SU-DHL-6 (cell line): ENCODE results near the gene PMP22.

Experiments used
- H2AFZ ChIP-seq: fragments of 200-600 bp; sonication (generic); 2 replicates; pipeline ENCODE4 v1.6.1; 2014; ENCODE audit warnings: low read depth, mild to moderate bottlenecking, moderate library complexity, mixed read lengths, antibody characterized with exemption, low read length; ENCODE audit not compliant: severe bottlenecking
- H3F3A ChIP-seq: fragments of 200-600 bp; shearing (Covaris generic); 2 replicates; pipeline ENCODE4 v1.6.0; 2016; ENCODE audit warnings: antibody characterized with exemption, mild to moderate bottlenecking; ENCODE audit not compliant: insufficient read depth
- H3K27ac ChIP-seq: fragments of 200-600 bp; sonication (generic); 2 replicates; pipeline ENCODE4 v1.5.1; 2016; ENCODE audit warnings: low read depth, mild to moderate bottlenecking, low read length, moderate library complexity, mixed read lengths
- H3K27me3 ChIP-seq: fragments of 200-600 bp; sonication (generic), shearing (Covaris generic); 2 replicates; pipeline ENCODE4 v1.6.0; 2014; ENCODE audit warnings: mild to moderate bottlenecking, low read length
- H3K36me3 ChIP-seq: fragments of 200-600 bp; sonication (generic); 2 replicates; pipeline ENCODE4 v1.6.1; 2014; ENCODE audit warnings: mild to moderate bottlenecking, low read length, mixed read lengths
- H3K4me2 ChIP-seq: fragments of 300-600, 200-600 bp; shearing (Covaris generic), sonication (generic); 2 replicates; pipeline ENCODE4 v1.6.0; 2014; ENCODE audit warnings: low read length, low read depth, mild to moderate bottlenecking; ENCODE audit not compliant: poor library complexity, severe bottlenecking
- H3K4me3 ChIP-seq: fragments of 200-600 bp; sonication (generic); 2 replicates; pipeline ENCODE4 v1.5.1; 2014; ENCODE audit warnings: antibody characterized with exemption, low read length, mild to moderate bottlenecking, mixed read lengths; ENCODE audit not compliant: insufficient read depth, poor library complexity, severe bottlenecking
- H3K79me2 ChIP-seq: fragments of 200-600 bp; sonication (generic); 2 replicates; pipeline ENCODE4 v1.6.1; 2014; ENCODE audit warnings: mild to moderate bottlenecking, low read length, moderate library complexity; ENCODE audit not compliant: insufficient read depth
- H3K9ac ChIP-seq: fragments of 200-600 bp; sonication (generic); 2 replicates; pipeline ENCODE4 v1.7.0; 2014; ENCODE audit warnings: mild to moderate bottlenecking, low read length
- H3K9me2 ChIP-seq: fragments of 200-600 bp; sonication (generic); replicated peaks from 2 replicates; pipeline ENCODE4 v1.6.1; 2014; ENCODE audit warnings: low read length; ENCODE audit not compliant: insufficient read depth
- H3K9me3 ChIP-seq: fragments of 200-600 bp; sonication (generic); 2 replicates; pipeline ENCODE4 v1.6.1; 2014; ENCODE audit warnings: low read length, mixed read lengths; ENCODE audit not compliant: insufficient read depth
- H4K20me1 ChIP-seq: fragments of 200-600 bp; sonication (generic); 2 replicates; pipeline ENCODE4 v1.6.1; 2014; ENCODE audit warnings: low read depth, mild to moderate bottlenecking, antibody characterized with exemption, low read length, moderate library complexity, mixed read lengths
- EZH2phosphoT487 ChIP-seq: fragments of 200-600 bp; sonication (generic), shearing (Covaris generic); conservative IDR thresholded peaks from 2 replicates; pipeline ENCODE4 v1.6.1; 2018; ENCODE audit warnings: mild to moderate bottlenecking, antibody characterized with exemption, low read length, moderate library complexity, mixed read lengths
- TF ChIP-seq, protein P1 (sequence below): fragments of 200-600 bp; sonication (generic); IDR thresholded peaks from one replicate; pipeline ENCODE4 v1.5.1; 2017; ENCODE audit warnings: antibody characterized with exemption, mild to moderate bottlenecking, low read length, moderate library complexity; ENCODE audit not compliant: insufficient read depth, poor library complexity, severe bottlenecking

The PMP22 gene

GRCh38 chr17:15262291-15263205, 2.6 kb downstream of the PMP22 start:
- TF ChIP-seq, protein P1, sequence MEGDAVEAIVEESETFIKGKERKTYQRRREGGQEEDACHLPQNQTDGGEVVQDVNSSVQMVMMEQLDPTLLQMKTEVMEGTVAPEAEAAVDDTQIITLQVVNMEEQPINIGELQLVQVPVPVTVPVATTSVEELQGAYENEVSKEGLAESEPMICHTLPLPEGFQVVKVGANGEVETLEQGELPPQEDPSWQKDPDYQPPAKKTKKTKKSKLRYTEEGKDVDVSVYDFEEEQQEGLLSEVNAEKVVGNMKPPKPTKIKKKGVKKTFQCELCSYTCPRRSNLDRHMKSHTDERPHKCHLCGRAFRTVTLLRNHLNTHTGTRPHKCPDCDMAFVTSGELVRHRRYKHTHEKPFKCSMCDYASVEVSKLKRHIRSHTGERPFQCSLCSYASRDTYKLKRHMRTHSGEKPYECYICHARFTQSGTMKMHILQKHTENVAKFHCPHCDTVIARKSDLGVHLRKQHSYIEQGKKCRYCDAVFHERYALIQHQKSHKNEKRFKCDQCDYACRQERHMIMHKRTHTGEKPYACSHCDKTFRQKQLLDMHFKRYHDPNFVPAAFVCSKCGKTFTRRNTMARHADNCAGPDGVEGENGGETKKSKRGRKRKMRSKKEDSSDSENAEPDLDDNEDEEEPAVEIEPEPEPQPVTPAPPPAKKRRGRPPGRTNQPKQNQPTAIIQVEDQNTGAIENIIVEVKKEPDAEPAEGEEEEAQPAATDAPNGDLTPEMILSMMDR, result no peak
- no peak for TF ChIP-seq EZH2phosphoT487
- Histone ChIP-seq H3K9me3 (no peaks in the 10 kb centered on the region), H2AFZ (no peak overlapping the region), H3K9me2 (no peaks in the 10 kb centered on the region), H3K4me3 (no peak overlapping the region), H3F3A (no peaks in the 10 kb centered on the region), H3K36me3 (no peaks in the 10 kb centered on the region), H3K4me2 (no peak overlapping the region), H4K20me1 (no peaks in the 10 kb centered on the region), H3K27me3 (no peaks in the 10 kb centered on the region), H3K79me2 (no peaks in the 10 kb centered on the region), H3K9ac (no peak overlapping the region), H3K27ac (no peak overlapping the region)

- Histone ChIP-seq H3K4me3 (no peak overlapping the region), H3K79me2 (no peaks in the 10 kb centered on the region), H3K9me2 (no peaks in the 10 kb centered on the region), H3K9ac (no peak overlapping the region), H3K27ac (no peak overlapping the region), H3K9me3 (no peaks in the 10 kb centered on the region), H2AFZ (no peak overlapping the region), H3K27me3 (no peaks in the 10 kb centered on the region), H4K20me1 (no peaks in the 10 kb centered on the region), H3K36me3 (no peaks in the 10 kb centered on the region), H3K4me2 (no peak overlapping the region), H3F3A (no peaks in the 10 kb centered on the region)
- TF ChIP-seq, protein P1, result no peak
- TF ChIP-seq EZH2phosphoT487, result no peak
Observed at GRCh38 chr17:15261802-15262290, 3.3 kb downstream of the PMP22 start.

DNA sequence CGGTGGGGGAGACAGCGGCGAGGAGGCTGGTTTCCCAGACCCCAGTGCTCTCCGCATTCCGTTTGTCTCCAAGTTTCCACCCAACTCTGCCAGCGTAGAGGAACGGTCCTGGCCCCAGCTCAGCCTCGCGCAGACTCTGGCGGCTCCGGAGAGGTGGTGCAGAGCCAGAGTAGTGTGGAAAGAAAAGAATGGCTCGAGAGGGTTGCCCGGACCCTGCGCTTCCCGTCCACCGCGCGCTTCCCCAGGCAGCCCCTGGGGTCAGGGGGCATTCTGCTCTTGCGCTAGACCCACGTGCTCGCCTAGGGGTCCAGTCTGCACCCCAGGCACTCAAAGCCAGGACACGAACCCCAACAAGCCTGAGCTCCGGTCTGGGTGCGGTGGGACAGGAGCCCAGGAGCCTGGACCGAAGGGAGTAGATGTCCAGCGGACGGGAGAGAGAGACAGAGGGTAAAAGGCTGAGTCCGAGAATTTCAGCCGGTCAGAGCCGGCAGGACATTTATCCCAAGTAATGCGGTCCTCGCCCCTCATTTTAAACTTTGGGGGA, 3.8 kb downstream of the PMP22 start:
- H3K9me2 ChIP-seq, result no peaks in the 10 kb centered on the region
- no peak overlapping the region for H3K4me2 ChIP-seq
- no peaks in the 10 kb centered on the region for H3K36me3 ChIP-seq
- TF ChIP-seq, protein P1, result no peak
- TF ChIP-seq EZH2phosphoT487, result no peak
- H3K27me3 ChIP-seq, result no peaks in the 10 kb centered on the region
- no peak overlapping the region for H3K9ac ChIP-seq
- no peak overlapping the region for H3K4me3 ChIP-seq
- no peaks in the 10 kb centered on the region for H3K9me3 ChIP-seq
- no peaks in the 10 kb centered on the region for H3F3A ChIP-seq
- no peaks in the 10 kb centered on the region for H4K20me1 ChIP-seq
- no peaks in the 10 kb centered on the region for H3K79me2 ChIP-seq
- no peak overlapping the region for H2AFZ ChIP-seq
- no peak overlapping the region for H3K27ac ChIP-seq
